PC-3 (cell line): ENCODE measurements around the gene KIF5A. TPM values are rescaled to one million over a fixed set of nuclear protein-coding genes. Genes with fewer than 3 reads are reported as not detected.

ENCODE experiments used
- ATAC-seq: fragments of 200-7000 bp; cut with Tn5 transposase; 2 replicates; pipeline ENCODE4 v1.9.1; 2020; ENCODE audit warnings: mild to moderate bottlenecking, moderate library complexity
- BruUV-seq: library from RNA; stranded (reverse); fragments of 400-500 nt; replicated peaks from 2 replicates; lab custom pipeline; 2021; lab: Mats Ljungman, UMichigan
- CTCF ChIA-PET: fragments of 300-600 bp; sonication (Branson Sonifier 250); formaldehyde crosslinking; loops from one replicate; lab custom pipeline; 2022; ENCODE audit warnings: antibody characterized with exemption; lab: Charles Lee
- POLR2A ChIA-PET: fragments of 300-600 bp; sonication (Branson Sonifier 250); formaldehyde crosslinking; loops from one replicate; lab custom pipeline; 2022; ENCODE audit warnings: antibody characterized with exemption; ENCODE audit not compliant: unreplicated experiment; lab: Charles Lee
- DNase-seq: peaks from one replicate; pipeline ENCODE4 v3.0.0-alpha.2; 2015
- H2AFZ ChIP-seq: fragments of 300-600 bp; sonication (generic); 2 replicates; pipeline ENCODE4 v1.6.0; 2016; ENCODE audit warnings: antibody characterized with exemption, low read length
- H3F3A ChIP-seq: fragments of 300-600 bp; sonication (generic); one replicate; pipeline ENCODE4 v1.6.0; 2017; ENCODE audit warnings: antibody characterized with exemption, low read length, control low read depth, mild to moderate bottlenecking; ENCODE audit not compliant: unreplicated experiment
- H3K27ac ChIP-seq: fragments of 300-600 bp; sonication (generic); 2 replicates; pipeline ENCODE4 v1.5.1; 2016; ENCODE audit warnings: mild to moderate bottlenecking, low read length
- H3K27me3 ChIP-seq: fragments of 300-600 bp; sonication (generic); 2 replicates; pipeline ENCODE4 v1.6.1; 2016; ENCODE audit warnings: low read length, mixed read lengths
- H3K36me3 ChIP-seq: fragments of 300-600 bp; sonication (generic); 2 replicates; pipeline ENCODE4 v1.6.1; 2016; ENCODE audit warnings: low read depth, mixed run types, low read length, mixed read lengths
- H3K4me1 ChIP-seq: fragments of 300-600 bp; sonication (generic); 2 replicates; pipeline ENCODE4 v1.5.1; 2016; ENCODE audit warnings: low read length; ENCODE audit not compliant: insufficient read depth
- H3K4me2 ChIP-seq: fragments of 300-600 bp; sonication (generic); 2 replicates; pipeline ENCODE4 v1.6.0; 2016; ENCODE audit warnings: low read length
- H3K4me3 ChIP-seq: fragments of 300-600 bp; sonication (generic); 2 replicates; pipeline ENCODE4 v1.5.1; 2016; ENCODE audit warnings: mild to moderate bottlenecking, low read length, mixed read lengths
- H3K79me2 ChIP-seq: fragments of 300-600 bp; sonication (generic); 2 replicates; pipeline ENCODE4 v1.6.1; 2017; ENCODE audit warnings: low read length, mixed read lengths
- H3K9ac ChIP-seq: fragments of 300-600 bp; sonication (generic); 2 replicates; pipeline ENCODE4 v1.6.0; 2016; ENCODE audit warnings: mild to moderate bottlenecking, low read length
- H3K9me2 ChIP-seq: fragments of 300-600 bp; sonication (generic); replicated peaks from 2 replicates; pipeline ENCODE4 v1.6.1; 2016; ENCODE audit warnings: mixed run types, low read length, mixed read lengths
- H3K9me3 ChIP-seq: fragments of 300-600 bp; sonication (generic); 2 replicates; pipeline ENCODE4 v1.6.1; 2016; ENCODE audit warnings: low read length, mixed read lengths
- H4K20me1 ChIP-seq: fragments of 300-600 bp; sonication (generic); 2 replicates; pipeline ENCODE4 v1.6.1; 2016; ENCODE audit warnings: low read length, mixed read lengths
- EZH2 ChIP-seq: fragments of 300-600 bp; sonication (generic); IDR thresholded peaks from one replicate; pipeline ENCODE4 v1.6.1; 2017; ENCODE audit warnings: antibody characterized with exemption, mild to moderate bottlenecking, low read length; ENCODE audit not compliant: unreplicated experiment
- EZH2phosphoT487 ChIP-seq: fragments of 300-600 bp; sonication (generic); IDR thresholded peaks from 2 replicates; pipeline ENCODE4 v1.6.1; 2018; ENCODE audit warnings: mild to moderate bottlenecking, antibody characterized with exemption, low read length, borderline replicate concordance
- intact Hi-C: fragments of 100-400 bp; cut with micrococcal nuclease; formaldehyde crosslinking; loops from 2 replicates; pipeline ENCODE4 v1.9.0; 2023
- total RNA-seq: library from RNA; depleted of rRNA; stranded (reverse); fragments of >200 nt; gene quantifications from 2 replicates; pipeline ENCODE4 v1.2.3, GENCODE V29; 2014
- TF ChIP-seq, protein P1 (sequence below): fragments of 300-600 bp; sonication (generic); conservative IDR thresholded peaks from 2 replicates; pipeline ENCODE4 v1.5.1; 2017; ENCODE audit warnings: antibody characterized with exemption, low read depth, mild to moderate bottlenecking, low read length

Gene KIF5A
- total RNA-seq, 1 experiment from 2014 or later, result not detected

DNA sequence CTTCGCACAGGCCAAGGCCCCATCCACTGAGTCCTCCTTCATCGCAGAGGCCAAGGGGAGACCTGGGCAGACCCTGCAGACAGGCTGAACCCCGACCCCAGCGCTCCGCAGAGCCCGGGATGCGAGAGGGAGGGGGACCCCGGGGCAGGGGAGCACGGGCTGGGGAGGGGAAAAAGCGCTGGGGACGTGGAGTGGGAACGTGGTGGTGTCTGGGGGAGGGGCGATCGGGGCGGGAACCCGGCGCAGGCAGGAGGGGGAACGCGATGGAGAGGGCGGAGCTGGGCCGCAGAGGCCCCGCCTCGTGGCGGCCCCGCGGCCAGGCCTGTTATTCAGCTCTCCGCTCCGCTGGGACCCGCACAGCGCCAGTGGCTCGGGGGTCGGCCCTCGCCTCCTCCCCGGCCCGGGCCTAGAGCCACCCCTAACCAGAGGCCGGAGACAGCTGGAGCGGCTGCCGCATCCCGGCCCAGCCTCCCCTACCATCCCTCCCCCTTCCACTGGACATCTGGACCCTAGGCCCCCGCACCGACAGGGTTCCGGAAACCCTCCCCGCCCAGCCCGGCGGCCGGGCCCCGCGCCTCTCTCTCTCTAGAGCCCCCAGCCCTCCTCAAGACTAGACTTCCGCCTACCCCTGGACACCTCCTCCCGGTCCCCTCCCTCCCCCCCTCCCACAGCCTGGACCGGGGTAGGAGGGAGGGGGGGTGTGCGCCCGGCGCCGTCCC, 61.4 kb downstream of the KIF5A start, which contains the start of gene ARHGEF25:
ARHGEF25 (plus strand) TSS at position 328 of the 719 bp plus-strand sequence. CDS start 460 bp downstream, outside the sequence.
- TF ChIP-seq EZH2, result no peak
- TF ChIP-seq, protein P1, sequence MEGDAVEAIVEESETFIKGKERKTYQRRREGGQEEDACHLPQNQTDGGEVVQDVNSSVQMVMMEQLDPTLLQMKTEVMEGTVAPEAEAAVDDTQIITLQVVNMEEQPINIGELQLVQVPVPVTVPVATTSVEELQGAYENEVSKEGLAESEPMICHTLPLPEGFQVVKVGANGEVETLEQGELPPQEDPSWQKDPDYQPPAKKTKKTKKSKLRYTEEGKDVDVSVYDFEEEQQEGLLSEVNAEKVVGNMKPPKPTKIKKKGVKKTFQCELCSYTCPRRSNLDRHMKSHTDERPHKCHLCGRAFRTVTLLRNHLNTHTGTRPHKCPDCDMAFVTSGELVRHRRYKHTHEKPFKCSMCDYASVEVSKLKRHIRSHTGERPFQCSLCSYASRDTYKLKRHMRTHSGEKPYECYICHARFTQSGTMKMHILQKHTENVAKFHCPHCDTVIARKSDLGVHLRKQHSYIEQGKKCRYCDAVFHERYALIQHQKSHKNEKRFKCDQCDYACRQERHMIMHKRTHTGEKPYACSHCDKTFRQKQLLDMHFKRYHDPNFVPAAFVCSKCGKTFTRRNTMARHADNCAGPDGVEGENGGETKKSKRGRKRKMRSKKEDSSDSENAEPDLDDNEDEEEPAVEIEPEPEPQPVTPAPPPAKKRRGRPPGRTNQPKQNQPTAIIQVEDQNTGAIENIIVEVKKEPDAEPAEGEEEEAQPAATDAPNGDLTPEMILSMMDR, result no peak
- TF ChIP-seq EZH2phosphoT487, result no peak
- Histone ChIP-seq H3K9ac (peak within 1 kb of the TSS; percentile 63), H3K79me2 (no peaks in the 10 kb centered on the region), H4K20me1 (no peaks in the 10 kb centered on the region), H2AFZ (peak within 1 kb of the TSS; percentile 96), H3K9me2 (no peaks in the 10 kb centered on the region), H3K9me3 (no peaks in the 10 kb centered on the region), H3K36me3 (no peaks in the 10 kb centered on the region), H3K27me3 (no peaks in the 10 kb centered on the region), H3K4me2 (peak within 1 kb of the TSS; percentile 88), H3F3A (no peaks in the 10 kb centered on the region), H3K27ac (no peak within 1 kb of the TSS), H3K4me3 (peak within 1 kb of the TSS; percentile 78), H3K4me1 (peaks cover 9% of the 10 kb centered on the region; the same call in 1 of the 2 replicates)
- no TSS peak for BruUV-seq
- ChIA-PET POLR2A (no interaction called here), CTCF (interaction anchor here (0.6 kb wide), 2 partner anchors 28 to 123 kb away, joined by 3 to 4 read pairs; no protein-coding TSS in a partner anchor)
- peak; percentile 35 for DNase-seq
- peak; percentile 90 for ATAC-seq
- intact Hi-C loops, result no loop called here

DNA sequence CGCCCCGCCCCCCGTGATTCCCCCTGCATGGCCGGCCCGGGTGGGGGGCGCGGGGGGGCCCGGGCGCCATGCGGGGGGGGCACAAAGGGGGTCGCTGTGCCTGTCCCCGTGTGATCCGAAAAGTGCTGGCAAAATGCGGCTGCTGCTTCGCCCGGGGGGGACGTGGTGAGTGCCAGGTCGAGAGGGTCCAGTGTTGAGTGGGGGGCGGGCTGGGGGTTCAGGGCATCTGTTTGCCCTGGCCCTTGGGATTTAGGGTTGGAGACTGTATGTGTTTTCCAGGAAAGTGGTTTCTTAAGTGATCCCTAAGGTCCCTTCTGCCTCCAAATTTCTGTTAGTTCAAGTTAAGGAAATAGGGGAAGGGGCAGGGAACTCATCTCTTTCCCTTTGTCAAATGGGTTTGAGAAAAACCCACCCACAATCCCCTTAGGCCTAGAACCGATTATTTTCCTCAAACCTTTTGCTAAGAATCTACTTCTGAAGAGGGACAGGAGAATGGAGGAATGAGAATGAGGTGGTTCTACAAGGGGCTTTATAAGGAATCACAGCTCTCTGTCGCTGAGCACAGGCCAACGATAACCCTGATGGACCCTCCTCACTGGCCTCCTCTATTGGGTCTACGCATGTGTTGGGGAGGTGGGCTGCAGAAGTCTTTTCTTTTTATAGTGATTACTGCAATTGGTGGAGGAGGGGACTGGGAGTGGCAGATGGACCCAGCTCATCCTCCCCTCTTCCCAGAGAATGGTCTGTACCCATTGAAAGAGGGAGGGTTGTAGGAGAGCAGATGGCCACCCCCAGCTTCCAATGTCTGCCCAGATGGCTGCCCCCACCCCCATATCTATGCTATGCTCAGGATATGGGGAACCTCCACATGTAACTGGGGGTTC, 62.2 kb downstream of the KIF5A start:
- no peak for DNase-seq
- Histone ChIP-seq H3K27me3 (no peaks in the 10 kb centered on the region), H3K36me3 (no peaks in the 10 kb centered on the region), H3K79me2 (no peaks in the 10 kb centered on the region), H3K9me3 (no peaks in the 10 kb centered on the region), H2AFZ (peak overlapping the region; percentile 96; the same call in 1 of the 2 replicates), H4K20me1 (no peaks in the 10 kb centered on the region), H3K4me2 (peak overlapping the region; percentile 88), H3F3A (no peaks in the 10 kb centered on the region), H3K4me3 (peak overlapping the region; percentile 78), H3K27ac (no peak overlapping the region), H3K4me1 (peaks cover 9% of the 10 kb centered on the region; the same call in 1 of the 2 replicates), H3K9me2 (no peaks in the 10 kb centered on the region), H3K9ac (peak overlapping the region; percentile 63; the same call in 1 of the 2 replicates)
- TF ChIP-seq, protein P1, result no peak
- TF ChIP-seq EZH2 (no peak), EZH2phosphoT487 (no peak)
- intact Hi-C loops, result no loop called here
- no peak for ATAC-seq
- ChIA-PET CTCF (interaction anchor here (0.6 kb wide), 1 partner anchor 122 kb away, joined by 3 read pairs; no protein-coding TSS in a partner anchor), POLR2A (no interaction called here)
- TSS peak; percentile 72 for BruUV-seq
